ENCODE results near the gene AATK.

- TF ChIP-seq, protein P1, sequence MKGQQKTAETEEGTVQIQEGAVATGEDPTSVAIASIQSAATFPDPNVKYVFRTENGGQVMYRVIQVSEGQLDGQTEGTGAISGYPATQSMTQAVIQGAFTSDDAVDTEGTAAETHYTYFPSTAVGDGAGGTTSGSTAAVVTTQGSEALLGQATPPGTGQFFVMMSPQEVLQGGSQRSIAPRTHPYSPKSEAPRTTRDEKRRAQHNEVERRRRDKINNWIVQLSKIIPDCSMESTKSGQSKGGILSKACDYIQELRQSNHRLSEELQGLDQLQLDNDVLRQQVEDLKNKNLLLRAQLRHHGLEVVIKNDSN (IDR thresholded peaks at IDR 0.05; ENCODE audit: borderline replicate concordance, extremely low read length, insufficient read depth, low read depth, low read length), result no peak
- TF ChIP-seq CTCF (IDR thresholded peaks at IDR 0.05 in 2 of 3, conservative IDR thresholded peaks at IDR 0.05 in 1 of 3; ENCODE audit: control insufficient read depth in 2 of 3, extremely low read depth in 1 of 3, insufficient read depth in 1 of 3, low read depth in 3 of 3, low read length in 3 of 3) (no peak), EP300 (IDR thresholded peaks at IDR 0.05; ENCODE audit: borderline replicate concordance in 1 of 2, control insufficient read depth in 1 of 2, low read depth in 2 of 2, low read length in 2 of 2) (no peak), RFX5 (IDR thresholded peaks at IDR 0.05; ENCODE audit: low read depth, low read length) (no peak), FOXM1 (IDR thresholded peaks at IDR 0.05; ENCODE audit: low read depth, low read length) (no peak), CHD1 (IDR thresholded peaks at IDR 0.05; ENCODE audit: low read depth, low read length) (no peak), FOS (IDR thresholded peaks at IDR 0.05; ENCODE audit: borderline replicate concordance, extremely low read depth, insufficient read length) (no peak)
- TF ChIP-seq, protein P2, sequence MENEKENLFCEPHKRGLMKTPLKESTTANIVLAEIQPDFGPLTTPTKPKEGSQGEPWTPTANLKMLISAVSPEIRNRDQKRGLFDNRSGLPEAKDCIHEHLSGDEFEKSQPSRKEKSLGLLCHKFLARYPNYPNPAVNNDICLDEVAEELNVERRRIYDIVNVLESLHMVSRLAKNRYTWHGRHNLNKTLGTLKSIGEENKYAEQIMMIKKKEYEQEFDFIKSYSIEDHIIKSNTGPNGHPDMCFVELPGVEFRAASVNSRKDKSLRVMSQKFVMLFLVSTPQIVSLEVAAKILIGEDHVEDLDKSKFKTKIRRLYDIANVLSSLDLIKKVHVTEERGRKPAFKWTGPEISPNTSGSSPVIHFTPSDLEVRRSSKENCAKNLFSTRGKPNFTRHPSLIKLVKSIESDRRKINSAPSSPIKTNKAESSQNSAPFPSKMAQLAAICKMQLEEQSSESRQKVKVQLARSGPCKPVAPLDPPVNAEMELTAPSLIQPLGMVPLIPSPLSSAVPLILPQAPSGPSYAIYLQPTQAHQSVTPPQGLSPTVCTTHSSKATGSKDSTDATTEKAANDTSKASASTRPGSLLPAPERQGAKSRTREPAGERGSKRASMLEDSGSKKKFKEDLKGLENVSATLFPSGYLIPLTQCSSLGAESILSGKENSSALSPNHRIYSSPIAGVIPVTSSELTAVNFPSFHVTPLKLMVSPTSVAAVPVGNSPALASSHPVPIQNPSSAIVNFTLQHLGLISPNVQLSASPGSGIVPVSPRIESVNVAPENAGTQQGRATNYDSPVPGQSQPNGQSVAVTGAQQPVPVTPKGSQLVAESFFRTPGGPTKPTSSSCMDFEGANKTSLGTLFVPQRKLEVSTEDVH (IDR thresholded peaks at IDR 0.05; ENCODE audit: low read depth, partially characterized antibody), result no peak
Measured at GRCh38 chr17:81156866-81157805, 8.9 kb downstream of the AATK start.

Measured in GM12878 (cell line).